Measurements from ENCODE around the gene CLEC16A. TPM values are rescaled to one million over a fixed set of nuclear protein-coding genes. Genes with fewer than 3 reads are reported as not detected.

Gene CLEC16A
- total RNA-seq, 4 donors from 2014 or later = 38.2 to 153 (median 92.7) TPM

- no peak for DNase-seq
- intact Hi-C loops (cut with DNase I; ENCODE audit: low total_unique reads) (loop anchor here (10.0 kb wide), 1 partner anchor 115 kb away; the partner anchor contains the start of gene SOCS1), in situ Hi-C loops (cut with MboI; ENCODE audit: low pct_ligation_motif_present in 1 of 4, low pct_unique_long_range_greater_than_20kb in 1 of 4, low sequenced_read_pairs in 3 of 4) (no loop called here)
- Histone ChIP-seq H3K36me3 (no peaks in the 10 kb centered on the region), H3K4me3 (no peak overlapping the region), H3K27me3 (no peaks in the 10 kb centered on the region), H3K9me3 (no peaks in the 10 kb centered on the region), H3K27ac (no peak overlapping the region), H3K4me1 (peaks cover 0 to 5% (median 2%) of the 10 kb centered on the region in 4 donors)
- TF ChIP-seq POLR2A (IDR thresholded peaks at IDR 0.05) = no peak
- WGBS, 2 donors (ENCODE audit: low coverage in 1 of 2) = 76 to 92% methylated on average over 2 to 8 of the region's 8 CpGs
These were observed 195.7 kb downstream of the CLEC16A start for GRCh38 chr16:11140098-11140375.

- H3K9me3 ChIP-seq = no peaks in the 10 kb centered on the region
- no peaks in the 10 kb centered on the region for H3K27me3 ChIP-seq
- in situ Hi-C loops (cut with MboI; ENCODE audit: low pct_ligation_motif_present in 1 of 4, low pct_unique_long_range_greater_than_20kb in 1 of 4, low sequenced_read_pairs in 3 of 4) (no loop called here), intact Hi-C loops (cut with DNase I; ENCODE audit: low total_unique reads) (loop anchor here (10.0 kb wide), 1 partner anchor 114 kb away; the partner anchor contains the start of gene SOCS1)
- no peak for DNase-seq
- peaks cover 0 to 5% (median 2%) of the 10 kb centered on the region in 4 donors for H3K4me1 ChIP-seq
- no peaks in the 10 kb centered on the region for H3K36me3 ChIP-seq
- WGBS, 2 donors (ENCODE audit: low coverage in 1 of 2) = 89% methylated on average over 4 of the region's 4 CpGs; no CpG with 5 or more reads in 1 of the 2 donors
- H3K27ac ChIP-seq = no peak overlapping the region
- no peak overlapping the region for H3K4me3 ChIP-seq
- TF ChIP-seq POLR2A (IDR thresholded peaks at IDR 0.05) (no peak), EP300 (IDR thresholded peaks at IDR 0.05; ENCODE audit: low read depth) (no peak), POLR2AphosphoS5 (IDR thresholded peaks at IDR 0.05) (no peak), CTCF (IDR thresholded peaks at IDR 0.05) (no peak)
These were observed 196.1 kb downstream of the CLEC16A start for GRCh38 chr16:11140466-11140865.

- H3K4me3 ChIP-seq = no peak overlapping the region
- no peaks in the 10 kb centered on the region for H3K27me3 ChIP-seq
- no peak for TF ChIP-seq CTCF (IDR thresholded peaks at IDR 0.05)
- 100% methylated on average over 5 of the region's 5 CpGs; no CpG with 5 or more reads in 1 of the 2 donors for WGBS, 2 donors (ENCODE audit: low coverage in 1 of 2)
- DNase-seq = no peak
- no peaks in the 10 kb centered on the region for H3K36me3 ChIP-seq
- intact Hi-C loops (cut with DNase I; ENCODE audit: low total_unique reads) = loop anchor here (10.0 kb wide), 1 partner anchor 114 kb away; the partner anchor contains the start of gene SOCS1
- H3K4me1 ChIP-seq = peaks cover 0 to 5% (median 2%) of the 10 kb centered on the region in 4 donors
- in situ Hi-C loops (cut with MboI; ENCODE audit: low pct_ligation_motif_present in 1 of 4, low pct_unique_long_range_greater_than_20kb in 1 of 4, low sequenced_read_pairs in 3 of 4) = no loop called here
- no peak overlapping the region for H3K27ac ChIP-seq
- H3K9me3 ChIP-seq = no peaks in the 10 kb centered on the region
These were observed 196.5 kb downstream of the CLEC16A start for GRCh38 chr16:11140867-11141266.

GRCh38 chr16:11141409-11142260 lies 197.3 kb downstream of the CLEC16A start:
- Histone ChIP-seq H3K9me3 (no peaks in the 10 kb centered on the region), H3K36me3 (no peaks in the 10 kb centered on the region), H3K4me1 (peaks cover 0 to 5% (median 2%) of the 10 kb centered on the region in 4 donors), H3K27ac (no peak overlapping the region), H3K27me3 (no peaks in the 10 kb centered on the region), H3K4me3 (no peak overlapping the region)
- no peak for DNase-seq
- WGBS, 2 donors (ENCODE audit: low coverage in 1 of 2) = 98 to 100% methylated on average over 3 to 26 of the region's 26 CpGs
- TF ChIP-seq CTCF (IDR thresholded peaks at IDR 0.05) (no peak), POLR2A (IDR thresholded peaks at IDR 0.05) (no peak), EP300 (IDR thresholded peaks at IDR 0.05; ENCODE audit: low read depth) (no peak), POLR2AphosphoS5 (IDR thresholded peaks at IDR 0.05) (no peak)
- intact Hi-C loops (cut with DNase I; ENCODE audit: low total_unique reads) = loop anchor here (10.0 kb wide), 1 partner anchor 113 kb away; the partner anchor contains the start of gene SOCS1
- in situ Hi-C loops (cut with MboI; ENCODE audit: low pct_ligation_motif_present in 1 of 4, low pct_unique_long_range_greater_than_20kb in 1 of 4, low sequenced_read_pairs in 3 of 4) = no loop called here

Measured in transverse colon (tissue), 4 donors.